Stimulated activated naive CD8-positive, alpha-beta T cell treated with anti-CD3 and anti-CD28 coated beads, Interleukin-15, Interleukin-2, amounts not matched to agents 100 U/mL and 50 U/mL, for 24 hours (primary cell): Measurements from ENCODE around the gene PDCD7.
A peak's percentile ranks its signal among the peaks of the same experiment; 100 is the strongest.
"Not testable (repeated sequence)": the region's sequence is repeated elsewhere in the genome, so short reads cannot be mapped to it uniquely, and the experiment has no call there.

Source experiments
- ATAC-seq: fragments of 150-1000 bp; cut with Tn5 transposase; one replicate; pipeline ENCODE4 v1.10.0; 2021
- DNase-seq: peaks from one replicate; pipeline ENCODE4 v3.0.0; 2021

The PDCD7 gene, protein sequence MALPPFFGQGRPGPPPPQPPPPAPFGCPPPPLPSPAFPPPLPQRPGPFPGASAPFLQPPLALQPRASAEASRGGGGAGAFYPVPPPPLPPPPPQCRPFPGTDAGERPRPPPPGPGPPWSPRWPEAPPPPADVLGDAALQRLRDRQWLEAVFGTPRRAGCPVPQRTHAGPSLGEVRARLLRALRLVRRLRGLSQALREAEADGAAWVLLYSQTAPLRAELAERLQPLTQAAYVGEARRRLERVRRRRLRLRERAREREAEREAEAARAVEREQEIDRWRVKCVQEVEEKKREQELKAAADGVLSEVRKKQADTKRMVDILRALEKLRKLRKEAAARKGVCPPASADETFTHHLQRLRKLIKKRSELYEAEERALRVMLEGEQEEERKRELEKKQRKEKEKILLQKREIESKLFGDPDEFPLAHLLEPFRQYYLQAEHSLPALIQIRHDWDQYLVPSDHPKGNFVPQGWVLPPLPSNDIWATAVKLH

GRCh38 chr15:65133548-65134200, at the start of gene PDCD7:
Gene PDCD7 (minus strand): TSS chr15:65133808. CDS start chr15:65133781, 27 bp downstream.
- peak; percentile 83 for DNase-seq
- ATAC-seq: peak; percentile 98

DNA sequence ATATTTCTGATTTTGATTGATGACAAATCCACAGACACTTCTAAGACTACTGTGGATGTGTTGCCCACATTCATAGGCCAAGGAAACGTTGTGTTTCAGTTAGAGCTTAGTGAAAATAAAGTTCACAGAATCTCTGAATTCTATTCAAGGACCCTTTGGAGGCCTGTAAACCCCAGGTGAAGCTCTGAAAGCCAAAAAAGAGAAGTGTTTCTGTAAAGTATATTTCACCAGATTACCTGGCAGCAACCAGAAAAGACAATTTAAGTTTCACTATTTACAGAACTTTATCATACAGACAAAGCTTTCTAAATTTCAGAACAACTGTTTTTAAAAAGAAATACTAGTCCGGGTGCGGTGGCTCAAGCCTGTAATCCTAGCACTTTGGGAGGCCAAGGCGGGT, 48.9 kb upstream of the PDCD7 start:
- ATAC-seq (no peak), DNase-seq (no peak)

DNA sequence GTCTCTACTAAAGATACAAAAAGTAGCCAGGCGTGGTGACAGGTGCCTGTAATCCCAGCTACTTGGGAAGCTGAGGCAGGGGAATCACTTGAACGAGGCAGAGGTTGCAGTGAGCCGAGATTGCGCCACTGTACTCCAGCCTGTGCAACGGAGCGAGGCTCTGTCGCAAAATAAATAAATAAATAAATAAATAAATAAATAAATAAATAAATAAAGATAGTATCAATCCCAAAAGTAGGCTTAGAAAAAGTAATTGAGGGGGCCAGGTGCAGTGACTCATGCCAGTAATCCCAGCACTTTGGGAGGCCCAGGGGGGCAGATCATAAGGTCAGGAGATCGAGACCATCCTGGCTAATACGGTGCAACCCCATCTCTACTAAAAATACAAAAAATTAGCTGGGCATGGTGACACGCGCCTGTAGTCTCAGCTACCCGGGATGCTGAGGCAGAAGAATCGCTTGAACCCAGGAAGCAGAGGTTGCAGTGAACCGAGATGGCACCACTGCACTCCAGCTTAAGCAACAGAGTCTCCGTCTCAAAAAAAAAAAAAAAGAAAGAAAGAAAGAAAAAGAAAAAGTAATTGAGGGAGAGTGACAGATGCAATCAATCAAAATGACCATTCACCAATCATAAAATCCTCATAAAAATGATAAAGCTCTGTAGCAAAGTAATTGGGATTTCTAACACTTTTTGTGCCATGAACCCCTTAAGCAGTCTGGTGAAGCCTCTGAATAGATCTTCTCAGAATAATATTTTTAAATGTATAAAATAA, 48.2 kb upstream of the PDCD7 start:
- not testable (repeated sequence) for DNase-seq, ATAC-seq

- ATAC-seq (no peak), DNase-seq (no peak)
Measured at GRCh38 chr15:65180167-65180566, 46.6 kb upstream of the PDCD7 start.

DNA sequence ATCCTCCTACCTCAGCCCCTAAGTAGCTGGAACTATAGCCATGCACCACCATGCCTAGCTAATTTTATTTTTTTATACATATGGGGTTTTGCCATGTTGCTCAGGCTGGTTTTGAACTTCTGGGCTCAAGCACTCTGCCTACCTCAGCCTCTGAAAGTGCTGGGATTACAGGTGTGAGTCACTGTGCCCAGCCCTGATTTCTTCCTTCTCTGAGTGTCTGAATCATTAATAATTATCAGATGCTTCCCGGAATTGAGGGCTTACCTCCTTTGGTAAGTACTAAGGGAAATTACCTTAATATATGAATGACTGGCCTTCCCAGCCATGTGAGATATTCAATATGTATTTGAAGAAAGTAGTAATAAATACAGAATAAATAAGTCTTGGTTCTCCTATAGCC, 44.3 kb upstream of the PDCD7 start:
- DNase-seq: no peak

GRCh38 chr15:65176056-65176455, 42.4 kb upstream of the PDCD7 start:
- ATAC-seq: no peak
- DNase-seq: no peak

More for the DNA sequence above, 44.3 kb upstream of the PDCD7 start:
- ATAC-seq: no peak

- DNase-seq: no peak
- no peak for ATAC-seq
Measured at GRCh38 chr15:65175511-65175910, 41.9 kb upstream of the PDCD7 start.

DNA sequence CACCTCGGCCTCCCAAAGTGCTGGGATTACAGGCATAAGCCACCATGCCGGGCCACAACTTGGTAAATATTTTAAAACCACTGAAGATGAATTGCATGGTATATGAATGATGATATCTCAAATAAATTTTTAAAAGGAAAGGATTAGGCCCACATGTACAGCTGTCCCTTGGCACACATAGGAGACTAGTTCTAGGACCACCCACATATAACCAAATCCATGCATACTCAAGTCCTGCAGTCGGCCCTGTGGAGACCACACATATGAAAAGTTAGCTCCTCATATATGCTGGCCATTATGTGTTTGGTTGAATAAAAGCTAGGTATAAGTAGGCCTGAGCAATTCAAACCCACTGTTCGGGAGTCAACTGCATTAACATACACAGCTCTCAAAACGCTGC, 40.9 kb upstream of the PDCD7 start:
- no peak for ATAC-seq
- no peak for DNase-seq

- DNase-seq (no peak), ATAC-seq (no peak)
Measured at GRCh38 chr15:65172531-65172930, 38.9 kb upstream of the PDCD7 start.

GRCh38 chr15:65171428-65171827, 37.8 kb upstream of the PDCD7 start:
- DNase-seq (no peak), ATAC-seq (no peak)

- ATAC-seq (no peak), DNase-seq (no peak)
Measured at GRCh38 chr15:65165875-65166274, 32.3 kb upstream of the PDCD7 start.

DNA sequence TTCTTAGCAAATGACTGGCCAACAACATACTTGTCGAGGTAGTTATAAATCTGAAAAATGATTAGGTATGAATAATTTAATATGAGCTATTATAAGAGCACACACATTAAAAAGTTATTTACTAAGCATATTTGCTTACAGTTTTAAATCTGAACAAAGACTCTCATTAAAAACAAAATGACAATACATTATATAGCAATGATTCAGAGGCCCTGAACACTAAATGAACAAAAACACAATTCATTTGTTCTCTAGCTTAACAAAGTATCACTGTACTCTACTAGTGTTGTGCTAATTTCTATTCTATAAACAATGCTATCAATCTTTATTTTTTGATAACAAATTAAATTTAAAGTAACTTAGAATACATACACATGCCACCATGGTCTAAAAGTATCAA, 30.5 kb upstream of the PDCD7 start:
- DNase-seq: no peak
- no peak for ATAC-seq

DNA sequence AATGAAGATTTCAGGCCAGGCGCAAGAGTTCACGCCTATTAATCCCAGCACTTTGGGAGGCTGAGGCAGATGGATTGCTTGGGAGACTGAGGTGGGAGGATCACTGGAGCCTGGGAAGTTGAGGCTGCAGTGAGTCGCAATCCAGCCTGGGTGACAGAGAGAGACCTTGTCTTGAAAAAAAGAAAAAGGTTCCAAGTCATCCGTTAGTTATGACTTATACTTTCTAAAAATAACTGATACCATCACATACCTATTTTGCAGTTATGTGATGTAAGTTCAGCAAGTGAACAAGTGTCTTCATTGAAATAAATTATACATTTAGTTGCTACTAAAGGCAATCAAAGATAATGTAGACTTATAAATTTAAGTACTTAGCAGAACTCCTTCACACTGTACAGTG, 29.4 kb upstream of the PDCD7 start:
- ATAC-seq: no peak
- DNase-seq: no peak

DNA sequence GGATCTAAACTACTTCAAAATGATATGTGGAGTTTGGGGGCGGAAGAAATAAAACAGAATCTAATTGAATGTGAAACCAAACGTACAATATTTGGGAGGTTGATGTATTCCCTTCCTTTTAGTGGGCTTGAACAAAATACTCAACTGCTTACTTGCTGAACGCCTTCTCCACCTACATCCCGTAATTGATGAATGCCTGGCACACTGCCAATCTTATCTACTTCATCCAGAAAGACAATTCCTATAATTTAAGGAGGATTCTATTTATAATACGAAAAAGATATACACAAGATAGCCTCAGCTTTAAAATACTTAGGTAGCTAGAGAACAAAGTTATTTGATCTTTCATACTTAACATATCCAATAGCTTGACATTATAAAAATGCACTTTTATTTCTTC, 23.1 kb upstream of the PDCD7 start:
- ATAC-seq (no peak), DNase-seq (no peak)

GRCh38 chr15:65154720-65155119, 21.1 kb upstream of the PDCD7 start:
- DNase-seq: no peak
- no peak for ATAC-seq

DNA sequence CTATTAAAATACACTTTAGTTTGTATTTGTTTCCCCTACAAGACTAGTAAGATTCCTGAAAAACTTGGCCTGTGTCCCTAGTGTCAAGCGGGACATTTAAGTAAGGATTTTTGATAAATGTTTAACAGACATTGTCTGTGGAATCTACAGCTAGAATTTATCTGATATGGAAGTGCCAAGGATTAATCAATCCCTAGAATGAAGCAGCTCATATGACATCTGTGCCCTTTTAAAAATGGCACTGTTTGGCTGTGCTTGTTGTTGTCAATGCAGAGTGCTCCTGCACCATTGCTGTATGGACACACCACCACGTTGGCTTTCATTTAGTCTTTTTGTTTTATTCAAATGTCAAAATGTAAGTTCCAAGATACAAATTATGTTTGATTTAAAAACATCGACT, 14.3 kb upstream of the PDCD7 start:
- no peak for DNase-seq
- ATAC-seq: no peak

DNA sequence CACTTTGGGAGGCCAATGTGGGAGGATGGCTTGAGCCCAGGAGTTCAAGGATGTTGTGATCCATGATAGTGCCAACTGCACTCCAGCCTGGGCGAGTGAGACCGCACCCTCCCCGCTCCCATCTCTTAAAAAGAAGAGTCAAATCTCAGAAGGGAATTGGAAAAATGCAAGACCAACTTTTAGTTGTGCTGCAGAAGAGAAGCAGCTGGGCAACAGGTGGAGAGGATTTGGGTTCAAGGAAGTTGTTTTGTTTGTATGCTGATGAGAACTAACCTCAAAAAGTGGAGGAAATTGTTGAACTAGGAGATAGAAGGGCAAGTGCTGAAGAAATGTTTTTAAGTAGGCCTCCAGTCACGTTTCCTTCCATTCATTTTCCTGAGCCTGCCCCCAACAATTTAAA, 12.8 kb upstream of the PDCD7 start:
- DNase-seq (no peak), ATAC-seq (no peak)

DNA sequence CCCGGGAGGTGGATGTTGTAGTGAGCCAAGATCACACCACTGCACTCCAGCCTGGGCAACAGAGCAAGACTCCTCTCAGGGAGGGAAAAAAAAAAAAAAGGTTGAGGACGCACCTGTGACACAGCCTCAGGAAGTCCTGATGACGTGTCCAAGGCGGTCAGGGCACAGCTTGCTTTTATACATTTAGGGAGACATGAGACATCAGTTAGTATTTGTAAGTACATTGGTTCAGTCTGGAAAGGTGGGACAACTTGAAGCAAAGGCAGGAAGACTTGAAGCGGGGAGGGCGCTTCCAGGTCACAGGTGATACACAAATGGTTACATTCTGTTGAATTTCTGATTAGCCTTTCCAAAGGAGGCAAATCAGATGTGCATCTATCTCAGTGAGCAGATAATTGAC, 5.0 kb upstream of the PDCD7 start:
- DNase-seq, ATAC-seq: not testable (repeated sequence)

DNA sequence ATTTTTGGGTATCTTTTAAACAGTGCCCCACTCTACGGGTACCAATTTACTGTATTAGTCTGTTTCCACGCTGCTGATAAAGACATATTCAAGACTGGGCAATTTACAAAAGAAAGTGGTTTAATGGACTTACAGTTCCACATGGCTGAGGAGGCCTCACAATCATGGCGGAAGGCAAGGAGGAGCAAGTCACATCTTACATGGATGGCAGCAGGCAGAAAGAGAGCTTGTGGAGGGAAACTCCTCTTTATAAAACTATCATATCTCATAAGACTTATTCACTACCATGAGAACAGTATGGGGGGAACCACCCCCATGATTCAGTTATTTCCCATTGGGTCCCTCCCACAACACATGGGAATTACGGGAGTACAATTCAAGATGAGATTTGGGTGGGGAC, 4.3 kb upstream of the PDCD7 start:
- DNase-seq, ATAC-seq: not testable (repeated sequence)

DNA sequence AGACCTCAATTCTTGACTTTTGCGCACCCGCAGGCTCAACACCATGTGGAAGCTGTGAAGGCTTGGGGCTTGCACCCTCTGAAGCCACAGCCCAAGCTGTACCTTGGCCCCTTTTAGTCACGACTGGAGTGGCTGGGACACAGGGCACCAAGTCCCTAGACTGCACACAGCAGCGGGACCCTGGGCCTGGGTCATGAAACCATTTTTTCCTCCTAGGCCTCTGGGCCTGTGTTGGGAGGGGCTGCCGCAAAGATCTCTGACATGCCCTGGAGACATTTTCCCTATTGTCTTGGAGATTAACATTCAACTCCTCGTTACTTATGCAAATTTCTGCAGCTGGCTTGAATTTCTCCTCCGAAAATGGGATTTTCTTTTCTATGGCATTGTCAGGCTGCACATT, 3.5 kb upstream of the PDCD7 start:
- not testable (repeated sequence) for DNase-seq, ATAC-seq

- no peak for DNase-seq
- no peak for ATAC-seq
Measured at GRCh38 chr15:65134538-65134937, 930 bp upstream of the PDCD7 start.

DNA sequence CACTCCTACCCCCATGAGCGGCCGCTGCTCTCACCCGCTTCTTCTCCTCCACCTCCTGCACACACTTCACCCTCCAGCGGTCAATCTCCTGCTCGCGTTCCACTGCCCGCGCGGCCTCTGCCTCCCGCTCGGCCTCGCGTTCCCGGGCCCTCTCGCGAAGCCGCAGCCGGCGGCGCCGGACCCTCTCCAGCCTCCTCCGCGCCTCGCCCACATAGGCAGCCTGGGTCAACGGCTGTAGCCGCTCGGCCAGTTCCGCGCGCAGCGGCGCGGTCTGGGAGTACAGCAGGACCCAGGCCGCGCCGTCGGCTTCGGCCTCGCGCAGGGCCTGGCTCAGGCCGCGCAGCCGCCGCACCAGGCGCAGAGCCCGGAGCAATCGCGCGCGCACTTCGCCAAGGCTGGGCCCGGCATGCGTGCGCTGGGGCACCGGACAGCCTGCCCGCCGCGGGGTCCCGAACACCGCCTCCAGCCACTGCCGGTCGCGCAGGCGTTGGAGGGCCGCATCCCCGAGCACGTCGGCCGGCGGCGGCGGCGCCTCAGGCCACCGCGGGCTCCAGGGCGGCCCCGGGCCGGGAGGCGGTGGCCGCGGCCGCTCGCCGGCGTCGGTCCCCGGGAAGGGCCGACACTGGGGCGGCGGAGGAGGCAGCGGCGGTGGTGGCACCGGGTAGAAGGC, 595 bp downstream of the PDCD7 start:
- ATAC-seq (peak; percentile 50), DNase-seq (peak; percentile 34)
